Measurements from ENCODE around the gene ITGB1.

The ITGB1 gene

GRCh38 chr10:32941357-32941756, 16.7 kb downstream of the ITGB1 start:
- no CpG with 5 or more reads among the region's 2 CpGs for whole genome bisulfite sequencing, 2 donors (ENCODE audit: extremely low coverage in 2 of 2, insufficient read length in 2 of 2, insufficient replicate concordance in 1 of 2)
- Histone ChIP-seq H3K9ac (ENCODE audit: low read depth, low read length, poor library complexity) (no peak overlapping the region), H2AFZ (ENCODE audit: low read length) (no peak overlapping the region), H2BK120ac (ENCODE audit: low read depth, low read length) (no peak overlapping the region), H3K4me3 (ENCODE audit: low read length in 2 of 2) (no peak overlapping the region), H2BK15ac (ENCODE audit: low read length) (no peak overlapping the region), H3K18ac (ENCODE audit: low read length) (no peak overlapping the region), H4K91ac (ENCODE audit: low read depth, low read length, poor library complexity) (no peak overlapping the region), H2BK12ac (ENCODE audit: low read length) (no peak overlapping the region), H3K27me3 (ENCODE audit: control insufficient read depth in 3 of 3, insufficient read depth in 3 of 3, low read depth in 1 of 3, low read length in 3 of 3) (no peaks in the 10 kb centered on the region), H4K8ac (ENCODE audit: low read depth, low read length) (no peak overlapping the region), H3K27ac (replicated peaks; ENCODE audit: low read length) (no peak overlapping the region), H3K14ac (ENCODE audit: low read length) (no peak overlapping the region), H3K36me3 (replicated peaks in 1 of 2; ENCODE audit: control insufficient read depth in 2 of 2, insufficient read depth in 2 of 2, low read length in 2 of 2) (peaks cover 0 to 25% of the 10 kb centered on the region in 2 donors), H3K4me1 (ENCODE audit: control insufficient read depth in 2 of 2, insufficient read depth in 1 of 2, low read depth in 1 of 2, low read length in 2 of 2) (peaks cover 23 to 27% of the 10 kb centered on the region in 2 donors), H2BK5ac (ENCODE audit: low read length) (no peak overlapping the region), H3K4ac (ENCODE audit: low read length) (no peak overlapping the region), H3K9me3 (replicated peaks in 1 of 2; ENCODE audit: control insufficient read depth in 2 of 2, insufficient read depth in 1 of 2, low read depth in 1 of 2, low read length in 2 of 2) (peaks cover 0 to 9% of the 10 kb centered on the region in 2 donors), H3K23ac (ENCODE audit: low read depth, low read length, poor library complexity) (no peak overlapping the region), H3K4me2 (ENCODE audit: insufficient read depth, low read length, poor library complexity, severe bottlenecking) (no peak overlapping the region), H2AK5ac (ENCODE audit: low read depth, low read length) (no peak overlapping the region), H3K79me1 (ENCODE audit: low read depth, low read length) (peaks cover 10% of the 10 kb centered on the region)
- DNase-seq (ENCODE audit: low spot score), result no peak

DNA sequence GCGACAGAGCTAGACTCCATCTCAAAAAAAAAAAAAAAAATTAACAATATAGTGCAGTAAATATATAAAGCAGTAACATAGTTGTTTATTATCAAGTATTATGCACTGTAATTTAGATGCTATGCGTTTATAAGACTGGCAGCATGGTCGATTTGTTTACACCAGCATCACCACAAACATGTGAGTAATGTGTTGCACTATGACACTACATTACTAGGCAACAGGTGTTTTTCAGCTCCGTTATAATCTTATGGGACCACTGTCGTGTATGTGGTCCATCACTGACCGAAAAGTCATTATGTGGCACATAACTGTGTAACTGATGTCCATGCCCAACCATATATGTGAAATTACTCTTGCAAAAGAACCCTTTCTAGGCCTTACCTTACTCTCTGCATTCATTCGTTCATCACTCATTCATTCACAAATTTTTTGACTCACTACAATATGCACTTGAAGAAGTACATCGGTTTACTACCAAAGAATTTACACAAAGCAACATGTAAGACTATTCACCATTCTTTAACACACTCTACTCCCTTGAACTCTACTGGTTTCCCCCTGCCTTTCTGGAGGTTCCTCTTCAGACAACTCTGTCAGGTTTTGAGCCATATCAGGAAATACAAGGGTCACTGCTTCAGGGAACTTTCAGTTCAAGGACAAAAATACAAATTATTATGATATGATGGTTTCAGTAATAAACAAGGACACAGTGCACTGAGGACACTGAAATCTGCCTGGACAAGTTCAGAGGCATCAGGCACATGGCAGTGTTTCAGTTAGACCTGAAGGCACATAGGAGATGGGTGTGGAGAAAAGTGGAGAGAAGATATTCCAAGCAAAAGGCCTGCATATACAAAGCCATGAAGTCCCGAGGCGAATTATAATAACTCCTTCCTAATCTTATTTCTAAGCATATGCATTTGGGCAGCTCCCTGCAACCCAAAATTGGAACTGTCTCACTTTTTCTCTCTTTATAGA, 17.4 kb downstream of the ITGB1 start:
- H3K79me1 ChIP-seq (ENCODE audit: low read depth, low read length), result peaks cover 10% of the 10 kb centered on the region
- no peak overlapping the region for H4K91ac ChIP-seq (ENCODE audit: low read depth, low read length, poor library complexity)
- no peak overlapping the region for H2BK15ac ChIP-seq (ENCODE audit: low read length)
- H3K4me2 ChIP-seq (ENCODE audit: insufficient read depth, low read length, poor library complexity, severe bottlenecking), result no peak overlapping the region
- no peak overlapping the region for H2AFZ ChIP-seq (ENCODE audit: low read length)
- H3K4me1 ChIP-seq (ENCODE audit: control insufficient read depth in 2 of 2, insufficient read depth in 1 of 2, low read depth in 1 of 2, low read length in 2 of 2), result peaks cover 23 to 27% of the 10 kb centered on the region in 2 donors
- H3K4me3 ChIP-seq (ENCODE audit: low read length in 2 of 2), result no peak overlapping the region
- 100% methylated on average over 1 of the region's 10 CpGs; no CpG with 5 or more reads in 1 of the 2 donors for WGBS, 2 donors (ENCODE audit: extremely low coverage in 2 of 2, insufficient read length in 2 of 2, insufficient replicate concordance in 1 of 2)
- H2BK120ac ChIP-seq (ENCODE audit: low read depth, low read length), result no peak overlapping the region
- no peak overlapping the region for H2BK12ac ChIP-seq (ENCODE audit: low read length)
- H3K9ac ChIP-seq (ENCODE audit: low read depth, low read length, poor library complexity), result no peak overlapping the region
- no peaks in the 10 kb centered on the region for H3K27me3 ChIP-seq (ENCODE audit: control insufficient read depth in 3 of 3, insufficient read depth in 3 of 3, low read depth in 1 of 3, low read length in 3 of 3)
- no peak overlapping the region for H2AK5ac ChIP-seq (ENCODE audit: low read depth, low read length)
- DNase-seq (ENCODE audit: low spot score), result no peak
- peaks cover 0 to 4% of the 10 kb centered on the region in 2 donors for H3K9me3 ChIP-seq (replicated peaks in 1 of 2; ENCODE audit: control insufficient read depth in 2 of 2, insufficient read depth in 1 of 2, low read depth in 1 of 2, low read length in 2 of 2)
- H3K36me3 ChIP-seq (replicated peaks in 1 of 2; ENCODE audit: control insufficient read depth in 2 of 2, insufficient read depth in 2 of 2, low read length in 2 of 2), result peaks cover 0 to 26% of the 10 kb centered on the region in 2 donors
- H3K27ac ChIP-seq (replicated peaks; ENCODE audit: low read length), result no peak overlapping the region
- H3K18ac ChIP-seq (ENCODE audit: low read length), result no peak overlapping the region
- H3K14ac ChIP-seq (ENCODE audit: low read length), result no peak overlapping the region
- H3K4ac ChIP-seq (ENCODE audit: low read length), result no peak overlapping the region
- H2BK5ac ChIP-seq (ENCODE audit: low read length), result no peak overlapping the region
- no peak overlapping the region for H4K8ac ChIP-seq (ENCODE audit: low read depth, low read length)
- no peak overlapping the region for H3K23ac ChIP-seq (ENCODE audit: low read depth, low read length, poor library complexity)

DNA sequence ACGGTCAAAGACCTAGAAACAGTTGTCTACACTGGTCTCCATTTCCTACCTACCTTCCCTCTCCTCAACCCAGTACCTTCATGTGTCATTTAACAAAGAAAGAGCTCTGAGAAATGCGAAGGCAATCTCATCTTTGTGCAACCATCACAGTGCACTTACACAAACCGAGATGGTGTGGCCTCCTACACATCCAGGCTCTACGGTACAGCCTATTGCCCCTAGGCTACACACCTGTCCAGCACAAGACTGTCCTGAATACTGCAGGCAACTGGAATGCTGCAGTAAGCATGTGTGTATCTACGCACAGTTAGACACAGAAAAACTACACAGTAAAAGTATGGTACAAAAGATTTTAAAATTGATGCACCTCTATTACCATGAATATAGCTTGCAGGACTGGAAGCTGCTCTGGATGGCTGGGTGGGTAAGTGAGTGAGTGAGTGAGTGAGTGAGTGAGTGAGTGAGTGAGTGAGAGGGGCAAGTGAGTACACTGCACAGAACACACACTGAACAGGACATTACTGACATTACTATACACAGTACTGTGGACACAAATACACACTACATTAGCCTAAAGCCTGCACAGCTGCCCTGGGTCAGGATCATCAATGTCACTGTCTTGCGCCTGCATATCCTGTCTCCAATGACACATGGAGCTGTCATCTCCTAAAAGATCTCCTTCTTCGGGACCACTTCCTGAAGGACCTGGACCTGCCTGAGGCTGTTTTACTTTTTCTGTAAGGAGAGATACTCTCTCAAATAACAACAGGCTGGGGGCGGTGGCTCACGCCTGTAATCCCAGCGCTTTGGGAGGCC, 18.5 kb downstream of the ITGB1 start:
- Histone ChIP-seq H3K23ac (ENCODE audit: low read depth, low read length, poor library complexity) (no peak overlapping the region), H3K18ac (ENCODE audit: low read length) (no peak overlapping the region), H3K27me3 (ENCODE audit: control insufficient read depth in 3 of 3, insufficient read depth in 3 of 3, low read depth in 1 of 3, low read length in 3 of 3) (no peaks in the 10 kb centered on the region), H3K9ac (ENCODE audit: low read depth, low read length, poor library complexity) (no peak overlapping the region), H3K79me1 (ENCODE audit: low read depth, low read length) (peaks cover 11% of the 10 kb centered on the region), H2BK15ac (ENCODE audit: low read length) (no peak overlapping the region), H3K14ac (ENCODE audit: low read length) (no peak overlapping the region), H4K8ac (ENCODE audit: low read depth, low read length) (no peak overlapping the region), H2BK120ac (ENCODE audit: low read depth, low read length) (no peak overlapping the region), H3K4me2 (ENCODE audit: insufficient read depth, low read length, poor library complexity, severe bottlenecking) (no peak overlapping the region), H2AFZ (ENCODE audit: low read length) (no peak overlapping the region), H2AK5ac (ENCODE audit: low read depth, low read length) (no peak overlapping the region), H3K36me3 (replicated peaks in 1 of 2; ENCODE audit: control insufficient read depth in 2 of 2, insufficient read depth in 2 of 2, low read length in 2 of 2) (peaks cover 2 to 34% of the 10 kb centered on the region in 2 donors), H4K91ac (ENCODE audit: low read depth, low read length, poor library complexity) (no peak overlapping the region), H3K4me3 (ENCODE audit: low read length in 2 of 2) (no peak overlapping the region), H3K27ac (replicated peaks; ENCODE audit: low read length) (no peak overlapping the region), H3K9me3 (replicated peaks in 1 of 2; ENCODE audit: control insufficient read depth in 2 of 2, insufficient read depth in 1 of 2, low read depth in 1 of 2, low read length in 2 of 2) (peaks cover 0 to 4% of the 10 kb centered on the region in 2 donors), H3K4ac (ENCODE audit: low read length) (no peak overlapping the region), H3K4me1 (ENCODE audit: control insufficient read depth in 2 of 2, insufficient read depth in 1 of 2, low read depth in 1 of 2, low read length in 2 of 2) (peaks cover 23 to 25% of the 10 kb centered on the region in 2 donors), H2BK12ac (ENCODE audit: low read length) (no peak overlapping the region), H2BK5ac (ENCODE audit: low read length) (no peak overlapping the region)
- no peak for DNase-seq (ENCODE audit: low spot score)
- no CpG with 5 or more reads among the region's 10 CpGs for WGBS, 2 donors (ENCODE audit: extremely low coverage in 2 of 2, insufficient read length in 2 of 2, insufficient replicate concordance in 1 of 2)
